OCI-LY3 (cell line): Measurements from ENCODE around the gene NBDY.

Experiments
- CTCF ChIP-seq: fragments of 200-600, 300-600 bp; sonication (generic); IDR thresholded peaks from 2 replicates; pipeline ENCODE4 v1.5.1; 2014; ENCODE audit warnings: antibody characterized with exemption, low read length, low read depth
- EZH2phosphoT487 ChIP-seq: fragments of 200-600 bp; shearing (Covaris generic); IDR thresholded peaks from 2 replicates; pipeline ENCODE4 v1.6.1; 2018; ENCODE audit warnings: antibody characterized with exemption, mixed run types, low read depth

- TF ChIP-seq CTCF: no peak
- no peak for TF ChIP-seq EZH2phosphoT487
These were observed 722 bp upstream of the NBDY start for GRCh38 chrX:56728321-56728720.
